MM.1S (cell line): ENCODE data around the gene DAPP1.

Source experiments
- DNase-seq: peaks from one replicate; pipeline ENCODE4 v3.0.0-alpha.2; 2015
- H2AFZ ChIP-seq: fragments of 300-600 bp; sonication (generic); 2 replicates; pipeline ENCODE4 v1.6.0; 2016; ENCODE audit warnings: antibody characterized with exemption, low read length
- H3F3A ChIP-seq: fragments of 300-600 bp; sonication (generic); 2 replicates; pipeline ENCODE4 v1.6.1; 2016; ENCODE audit warnings: mild to moderate bottlenecking, antibody characterized with exemption, low read length, moderate library complexity, mixed read lengths; ENCODE audit not compliant: insufficient read depth
- H3K27ac ChIP-seq: fragments of 300-600 bp; sonication (generic); 2 replicates; pipeline ENCODE4 v1.5.1; 2016; ENCODE audit warnings: mild to moderate bottlenecking, low read length
- H3K27me3 ChIP-seq: fragments of 300-600 bp; sonication (generic); replicated peaks from 2 replicates; pipeline ENCODE4 v1.6.0; 2016; ENCODE audit warnings: low read length; ENCODE audit not compliant: insufficient read depth
- H3K36me3 ChIP-seq: fragments of 300-600 bp; sonication (generic); replicated peaks from 2 replicates; pipeline ENCODE4 v1.6.1; 2016; ENCODE audit warnings: mild to moderate bottlenecking, low read length, mixed read lengths; ENCODE audit not compliant: insufficient read depth
- H3K4me1 ChIP-seq: fragments of 300-600 bp; sonication (generic); 2 replicates; pipeline ENCODE4 v1.6.1; 2016; ENCODE audit warnings: low read length, mixed read lengths
- H3K4me2 ChIP-seq: fragments of 300-600 bp; sonication (generic); 2 replicates; pipeline ENCODE4 v1.6.0; 2016; ENCODE audit warnings: low read depth, low read length
- H3K4me3 ChIP-seq: fragments of 300-600 bp; sonication (generic); 2 replicates; pipeline ENCODE4 v1.5.1; 2016; ENCODE audit warnings: low read length, mixed read lengths
- H3K79me2 ChIP-seq: fragments of 300-600 bp; sonication (generic); 2 replicates; pipeline ENCODE4 v1.6.1; 2016; ENCODE audit warnings: mixed run types, low read length, mixed read lengths
- H3K9ac ChIP-seq: fragments of 300-600 bp; sonication (generic); 2 replicates; pipeline ENCODE4 v1.6.1; 2016; ENCODE audit warnings: low read length, mixed read lengths
- H3K9me2 ChIP-seq: fragments of 300-600 bp; sonication (generic); replicated peaks from 2 replicates; pipeline ENCODE4 v1.6.1; 2016; ENCODE audit warnings: mild to moderate bottlenecking, low read length, mixed read lengths; ENCODE audit not compliant: insufficient read depth
- H3K9me3 ChIP-seq: fragments of 300-600 bp; sonication (generic); replicated peaks from 2 replicates; pipeline ENCODE4 v1.6.1; 2016; ENCODE audit warnings: mild to moderate bottlenecking, low read length, mixed read lengths; ENCODE audit not compliant: insufficient read depth
- H4K20me1 ChIP-seq: fragments of 300-600 bp; sonication (generic); 2 replicates; pipeline ENCODE4 v1.6.1; 2016; ENCODE audit warnings: mild to moderate bottlenecking, low read length, moderate library complexity, mixed read lengths; ENCODE audit not compliant: insufficient read depth
- EZH2 ChIP-seq: fragments of 300-600 bp; sonication (generic); optimal IDR thresholded peaks from 2 replicates; pipeline ENCODE3; 2017; ENCODE audit warnings: low read depth, mild to moderate bottlenecking, antibody characterized with exemption, low read length, mixed read lengths
- EZH2phosphoT487 ChIP-seq: fragments of 300-600 bp; sonication (generic); IDR thresholded peaks from 2 replicates; pipeline ENCODE4 v1.6.1; 2018; ENCODE audit warnings: antibody characterized with exemption, low read length
- TF ChIP-seq, protein P1 (sequence below): fragments of 300-600 bp; sonication (generic); IDR thresholded peaks from 2 replicates; pipeline ENCODE4 v1.5.1; 2016; ENCODE audit warnings: antibody characterized with exemption, low read length, mixed read lengths

The DAPP1 gene

DNA sequence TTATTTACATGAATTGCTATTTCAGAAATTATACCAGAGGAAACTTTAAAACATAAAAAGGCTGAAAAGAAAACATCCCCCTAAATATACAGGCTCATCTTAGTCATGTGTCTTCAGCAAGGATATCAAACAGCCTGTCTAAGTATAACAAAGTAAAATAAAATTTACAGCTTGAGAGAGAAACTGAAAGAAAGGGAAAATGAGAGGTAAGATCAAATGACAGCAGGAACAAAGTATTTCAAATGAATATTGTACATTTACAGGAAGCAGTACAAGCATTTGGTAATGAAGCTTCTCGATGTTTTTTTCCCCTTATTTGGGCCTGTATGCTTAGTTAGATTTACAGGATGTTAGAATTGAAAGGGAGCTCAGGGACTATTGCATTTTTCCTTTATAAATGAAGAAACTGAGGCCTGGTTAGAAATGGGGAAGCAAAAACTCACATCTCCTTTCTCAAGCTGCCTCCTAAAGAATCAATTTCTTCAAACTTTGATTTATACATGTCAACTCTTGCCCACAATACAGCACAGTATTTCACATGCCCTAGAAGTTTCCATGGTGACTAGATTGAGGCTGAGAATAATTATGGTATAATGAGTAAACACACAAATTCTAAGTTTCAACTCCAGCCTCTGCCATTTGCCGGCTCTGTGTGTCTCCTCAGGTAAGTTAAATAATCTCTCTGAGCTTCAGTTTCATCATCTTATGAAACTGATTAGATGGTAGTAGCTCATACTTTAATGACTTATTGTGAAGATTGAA is 29.3 kb downstream of the DAPP1 start:
- Histone ChIP-seq H3K4me2 (peak overlapping the region; percentile 36), H3K9me3 (no peaks in the 10 kb centered on the region), H3K36me3 (no peaks in the 10 kb centered on the region), H3K27ac (peak overlapping the region; percentile 94), H3K9ac (peak overlapping the region; percentile 37), H3K27me3 (no peaks in the 10 kb centered on the region), H2AFZ (no peak overlapping the region), H3F3A (peaks cover 30% of the 10 kb centered on the region), H3K9me2 (no peaks in the 10 kb centered on the region), H3K79me2 (peaks cover 34% of the 10 kb centered on the region; the same call in 1 of the 2 replicates), H4K20me1 (no peaks in the 10 kb centered on the region), H3K4me1 (peaks cover 53% of the 10 kb centered on the region), H3K4me3 (no peak overlapping the region)
- peak; percentile 36 for DNase-seq
- TF ChIP-seq EZH2, result no peak
- TF ChIP-seq, protein P1, sequence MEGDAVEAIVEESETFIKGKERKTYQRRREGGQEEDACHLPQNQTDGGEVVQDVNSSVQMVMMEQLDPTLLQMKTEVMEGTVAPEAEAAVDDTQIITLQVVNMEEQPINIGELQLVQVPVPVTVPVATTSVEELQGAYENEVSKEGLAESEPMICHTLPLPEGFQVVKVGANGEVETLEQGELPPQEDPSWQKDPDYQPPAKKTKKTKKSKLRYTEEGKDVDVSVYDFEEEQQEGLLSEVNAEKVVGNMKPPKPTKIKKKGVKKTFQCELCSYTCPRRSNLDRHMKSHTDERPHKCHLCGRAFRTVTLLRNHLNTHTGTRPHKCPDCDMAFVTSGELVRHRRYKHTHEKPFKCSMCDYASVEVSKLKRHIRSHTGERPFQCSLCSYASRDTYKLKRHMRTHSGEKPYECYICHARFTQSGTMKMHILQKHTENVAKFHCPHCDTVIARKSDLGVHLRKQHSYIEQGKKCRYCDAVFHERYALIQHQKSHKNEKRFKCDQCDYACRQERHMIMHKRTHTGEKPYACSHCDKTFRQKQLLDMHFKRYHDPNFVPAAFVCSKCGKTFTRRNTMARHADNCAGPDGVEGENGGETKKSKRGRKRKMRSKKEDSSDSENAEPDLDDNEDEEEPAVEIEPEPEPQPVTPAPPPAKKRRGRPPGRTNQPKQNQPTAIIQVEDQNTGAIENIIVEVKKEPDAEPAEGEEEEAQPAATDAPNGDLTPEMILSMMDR, result no peak
- TF ChIP-seq EZH2phosphoT487, result no peak

DNA sequence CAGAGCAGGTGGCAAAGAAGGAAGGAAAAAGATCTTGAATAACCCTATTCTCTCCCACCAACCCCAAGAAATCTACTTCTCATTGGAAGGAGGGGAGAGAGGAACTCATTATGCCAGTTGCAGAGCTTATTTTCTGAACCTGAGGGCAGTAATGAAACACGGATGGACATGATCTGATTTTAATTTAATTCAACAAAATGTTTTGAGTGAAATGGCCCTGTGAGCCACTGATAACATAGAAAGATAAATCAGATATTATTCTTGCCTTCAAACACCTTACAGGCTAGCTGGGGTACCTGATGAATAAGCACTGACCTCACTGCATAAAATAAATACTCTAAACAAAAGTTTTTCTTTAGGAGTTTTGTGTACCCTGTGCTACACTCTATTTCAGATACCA is 30.3 kb downstream of the DAPP1 start:
- peak overlapping the region; percentile 20; the same call in 1 of the 2 replicates for H3K4me3 ChIP-seq
- no peaks in the 10 kb centered on the region for H3K9me2 ChIP-seq
- no peak overlapping the region for H2AFZ ChIP-seq
- H3K9me3 ChIP-seq, result no peaks in the 10 kb centered on the region
- peaks cover 53% of the 10 kb centered on the region for H3K4me1 ChIP-seq
- peak overlapping the region; percentile 66 for H3K4me2 ChIP-seq
- TF ChIP-seq EZH2phosphoT487 (no peak), EZH2 (no peak)
- TF ChIP-seq, protein P1, result no peak
- H4K20me1 ChIP-seq, result no peaks in the 10 kb centered on the region
- H3F3A ChIP-seq, result peaks cover 30% of the 10 kb centered on the region
- H3K27me3 ChIP-seq, result no peaks in the 10 kb centered on the region
- H3K36me3 ChIP-seq, result no peaks in the 10 kb centered on the region
- peaks cover 29% of the 10 kb centered on the region; the same call in 1 of the 2 replicates for H3K79me2 ChIP-seq
- no peak for DNase-seq
- peak overlapping the region; percentile 94 for H3K27ac ChIP-seq
- H3K9ac ChIP-seq, result peak overlapping the region; percentile 65

DNA sequence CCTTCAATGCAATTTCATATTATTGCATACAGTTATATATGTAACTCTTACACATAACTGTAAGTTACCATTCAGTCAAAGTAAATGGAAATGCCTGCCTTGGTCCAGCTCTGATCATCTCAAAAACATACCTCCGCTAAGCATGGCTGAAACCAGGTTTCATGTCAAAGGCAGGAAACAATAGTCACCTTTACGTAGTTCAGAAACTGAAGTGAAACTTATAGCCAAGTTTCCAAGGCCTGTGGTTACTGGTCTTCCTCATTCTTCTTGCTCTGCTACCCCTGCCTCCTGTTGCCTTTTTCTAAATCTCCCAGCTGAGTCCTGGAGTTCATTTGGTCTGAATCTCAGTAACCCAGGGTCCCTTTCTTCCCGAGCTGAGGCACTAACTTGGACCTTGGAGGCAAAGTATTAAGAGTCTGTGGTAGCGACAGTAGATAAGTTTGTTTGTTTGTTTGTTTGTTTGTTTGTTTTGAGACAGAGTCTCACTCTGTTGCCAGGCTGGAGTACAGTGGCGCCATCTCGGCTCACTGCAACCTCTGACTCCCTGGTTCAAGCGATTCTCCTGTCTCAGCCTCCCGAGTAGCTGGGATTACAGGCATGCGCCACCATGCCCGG is 30.8 kb downstream of the DAPP1 start:
- Histone ChIP-seq H3F3A (peaks cover 30% of the 10 kb centered on the region), H3K9ac (peak overlapping the region; percentile 65), H3K4me1 (peaks cover 53% of the 10 kb centered on the region), H3K36me3 (no peaks in the 10 kb centered on the region), H2AFZ (no peak overlapping the region), H3K9me3 (no peaks in the 10 kb centered on the region), H3K27me3 (no peaks in the 10 kb centered on the region), H3K9me2 (no peaks in the 10 kb centered on the region), H3K4me2 (peak overlapping the region; percentile 66), H4K20me1 (no peaks in the 10 kb centered on the region), H3K79me2 (peaks cover 28% of the 10 kb centered on the region; the same call in 1 of the 2 replicates), H3K4me3 (no peak overlapping the region), H3K27ac (peak overlapping the region; percentile 94)
- DNase-seq, result peak; percentile 90
- TF ChIP-seq EZH2phosphoT487 (no peak), EZH2 (no peak)
- TF ChIP-seq, protein P1, result no peak
